Liver (tissue), 3 donors: Measurements from ENCODE around the gene ITGA11.

Source experiments
- ATF3 ChIP-seq: IDR thresholded peaks from 2 replicates; pipeline ENCODE4 v1.6.1; 2016; ENCODE audit warnings: antibody characterized with exemption
- EGR1 ChIP-seq, 2 donors: IDR thresholded peaks; 2 replicates each; pipeline ENCODE4 v1.6.1; 2016 to 2018; ENCODE audit warnings: antibody characterized with exemption in 2 of 2, low read depth in 2 of 2
- FOXA1 ChIP-seq: IDR thresholded peaks from 2 replicates; pipeline ENCODE4 v1.6.1; 2016; ENCODE audit warnings: antibody characterized with exemption
- GABPA ChIP-seq, 2 donors: IDR thresholded peaks in 1 of 2; conservative IDR thresholded peaks in 1 of 2; 2 replicates each; pipeline ENCODE4 v1.6.1; 2016; ENCODE audit warnings: antibody characterized with exemption in 2 of 2, mild to moderate bottlenecking in 1 of 2, moderate library complexity in 1 of 2
- HNF4G ChIP-seq: IDR thresholded peaks from 2 replicates; pipeline ENCODE4 v1.6.1; 2016; ENCODE audit warnings: antibody characterized with exemption
- JUND ChIP-seq, 2 donors: IDR thresholded peaks; 2 replicates each; pipeline ENCODE4 v1.6.1; 2016; ENCODE audit warnings: antibody characterized with exemption in 2 of 2
- MAX ChIP-seq: IDR thresholded peaks from 2 replicates; pipeline ENCODE4 v1.6.1; 2016; ENCODE audit warnings: antibody characterized with exemption
- RAD21 ChIP-seq, 2 donors: IDR thresholded peaks; 2 replicates each; pipeline ENCODE4 v1.6.1; 2016; ENCODE audit warnings: antibody characterized with exemption in 2 of 2, mild to moderate bottlenecking in 2 of 2
- RXRA ChIP-seq, 2 donors: IDR thresholded peaks; 2 replicates each; pipeline ENCODE4 v1.6.1; 2017 to 2018; ENCODE audit warnings: antibody characterized with exemption in 2 of 2, mild to moderate bottlenecking in 1 of 2
- TAF1 ChIP-seq: conservative IDR thresholded peaks from 2 replicates; pipeline ENCODE4 v1.6.1; 2016; ENCODE audit warnings: antibody characterized with exemption, mild to moderate bottlenecking
- YY1 ChIP-seq: IDR thresholded peaks from 2 replicates; pipeline ENCODE4 v1.6.1; 2016; ENCODE audit warnings: antibody characterized with exemption, mild to moderate bottlenecking
- ZBTB33 ChIP-seq: IDR thresholded peaks from 2 replicates; pipeline ENCODE4 v1.6.1; 2016; ENCODE audit warnings: antibody characterized with exemption
- TF ChIP-seq, protein P1 (sequence below): fragments of 150-350 bp; IDR thresholded peaks from 2 replicates; pipeline ENCODE4 v1.5.1; 2017; ENCODE audit warnings: improper control_type of control experiment, low read depth, low read length; ENCODE audit not compliant: missing input control
- TF ChIP-seq, protein P2 (sequence below): IDR thresholded peaks from 2 replicates; pipeline ENCODE4 v1.6.1; 2016; ENCODE audit warnings: antibody characterized with exemption, mild to moderate bottlenecking
- donor health status: healthy.
- donor health status: healthy.

- TF ChIP-seq JUND (IDR thresholded peaks at IDR 0.05) (no peak), RAD21 (IDR thresholded peaks at IDR 0.05) (no peak), GABPA (IDR thresholded peaks at IDR 0.05 in 1 of 2, conservative IDR thresholded peaks at IDR 0.05 in 1 of 2) (no peak), TAF1 (no peak), ZBTB33 (no peak), MAX (no peak), RXRA (IDR thresholded peaks at IDR 0.05) (no peak), ATF3 (no peak), YY1 (no peak), FOXA1 (no peak), EGR1 (IDR thresholded peaks at IDR 0.05; ENCODE audit: low read depth in 2 of 2) (no peak), HNF4G (no peak)
- TF ChIP-seq, protein P1, sequence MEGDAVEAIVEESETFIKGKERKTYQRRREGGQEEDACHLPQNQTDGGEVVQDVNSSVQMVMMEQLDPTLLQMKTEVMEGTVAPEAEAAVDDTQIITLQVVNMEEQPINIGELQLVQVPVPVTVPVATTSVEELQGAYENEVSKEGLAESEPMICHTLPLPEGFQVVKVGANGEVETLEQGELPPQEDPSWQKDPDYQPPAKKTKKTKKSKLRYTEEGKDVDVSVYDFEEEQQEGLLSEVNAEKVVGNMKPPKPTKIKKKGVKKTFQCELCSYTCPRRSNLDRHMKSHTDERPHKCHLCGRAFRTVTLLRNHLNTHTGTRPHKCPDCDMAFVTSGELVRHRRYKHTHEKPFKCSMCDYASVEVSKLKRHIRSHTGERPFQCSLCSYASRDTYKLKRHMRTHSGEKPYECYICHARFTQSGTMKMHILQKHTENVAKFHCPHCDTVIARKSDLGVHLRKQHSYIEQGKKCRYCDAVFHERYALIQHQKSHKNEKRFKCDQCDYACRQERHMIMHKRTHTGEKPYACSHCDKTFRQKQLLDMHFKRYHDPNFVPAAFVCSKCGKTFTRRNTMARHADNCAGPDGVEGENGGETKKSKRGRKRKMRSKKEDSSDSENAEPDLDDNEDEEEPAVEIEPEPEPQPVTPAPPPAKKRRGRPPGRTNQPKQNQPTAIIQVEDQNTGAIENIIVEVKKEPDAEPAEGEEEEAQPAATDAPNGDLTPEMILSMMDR: no peak
- TF ChIP-seq, protein P2, sequence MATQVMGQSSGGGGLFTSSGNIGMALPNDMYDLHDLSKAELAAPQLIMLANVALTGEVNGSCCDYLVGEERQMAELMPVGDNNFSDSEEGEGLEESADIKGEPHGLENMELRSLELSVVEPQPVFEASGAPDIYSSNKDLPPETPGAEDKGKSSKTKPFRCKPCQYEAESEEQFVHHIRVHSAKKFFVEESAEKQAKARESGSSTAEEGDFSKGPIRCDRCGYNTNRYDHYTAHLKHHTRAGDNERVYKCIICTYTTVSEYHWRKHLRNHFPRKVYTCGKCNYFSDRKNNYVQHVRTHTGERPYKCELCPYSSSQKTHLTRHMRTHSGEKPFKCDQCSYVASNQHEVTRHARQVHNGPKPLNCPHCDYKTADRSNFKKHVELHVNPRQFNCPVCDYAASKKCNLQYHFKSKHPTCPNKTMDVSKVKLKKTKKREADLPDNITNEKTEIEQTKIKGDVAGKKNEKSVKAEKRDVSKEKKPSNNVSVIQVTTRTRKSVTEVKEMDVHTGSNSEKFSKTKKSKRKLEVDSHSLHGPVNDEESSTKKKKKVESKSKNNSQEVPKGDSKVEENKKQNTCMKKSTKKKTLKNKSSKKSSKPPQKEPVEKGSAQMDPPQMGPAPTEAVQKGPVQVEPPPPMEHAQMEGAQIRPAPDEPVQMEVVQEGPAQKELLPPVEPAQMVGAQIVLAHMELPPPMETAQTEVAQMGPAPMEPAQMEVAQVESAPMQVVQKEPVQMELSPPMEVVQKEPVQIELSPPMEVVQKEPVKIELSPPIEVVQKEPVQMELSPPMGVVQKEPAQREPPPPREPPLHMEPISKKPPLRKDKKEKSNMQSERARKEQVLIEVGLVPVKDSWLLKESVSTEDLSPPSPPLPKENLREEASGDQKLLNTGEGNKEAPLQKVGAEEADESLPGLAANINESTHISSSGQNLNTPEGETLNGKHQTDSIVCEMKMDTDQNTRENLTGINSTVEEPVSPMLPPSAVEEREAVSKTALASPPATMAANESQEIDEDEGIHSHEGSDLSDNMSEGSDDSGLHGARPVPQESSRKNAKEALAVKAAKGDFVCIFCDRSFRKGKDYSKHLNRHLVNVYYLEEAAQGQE: no peak
Observed at GRCh38 chr15:68375716-68376220, 56.2 kb downstream of the ITGA11 start.
